H1 (cell line): ENCODE measurements around the gene DDT.
"Not testable (repeated sequence)": the region's sequence is repeated elsewhere in the genome, so short reads cannot be mapped to it uniquely, and the experiment has no call there.

Experiments used
- ATF3 ChIP-seq: IDR thresholded peaks from 2 replicates; pipeline ENCODE4 v1.6.1; 2011; ENCODE audit warnings: low read depth, mild to moderate bottlenecking, low read length; ENCODE audit not compliant: insufficient read depth
- CTCF ChIP-seq, 3 experiments: IDR thresholded peaks; 1 replicate in 2 of 3; 2 replicates in 1 of 3; pipeline versions ENCODE4 v1.5.1 to v1.6.1; 2011; ENCODE audit warnings: low read length in 3 of 3, mild to moderate bottlenecking in 3 of 3, inconsistent platforms in 2 of 3, low read depth in 1 of 3, moderate library complexity in 1 of 3; ENCODE audit not compliant: insufficient read depth in 1 of 3; ENCODE audit errors: control extremely low read depth in 1 of 3
- GABPA ChIP-seq: IDR thresholded peaks from 2 replicates; pipeline ENCODE4 v1.6.1; 2011; ENCODE audit warnings: mild to moderate bottlenecking, low read length, moderate library complexity, borderline replicate concordance; ENCODE audit not compliant: insufficient read depth

GRCh38 chr22:23949764-23950163 lies 24.5 kb downstream of the DDT start:
- TF ChIP-seq ATF3; GABPA; CTCF (IDR thresholded peaks at IDR 0.05; ENCODE audit: control extremely low read depth in 1 of 3, insufficient read depth in 1 of 3, low read depth in 1 of 3, low read length in 3 of 3): not testable (repeated sequence)
